Uterus (tissue), 4 donors: ENCODE results near the gene CHD3. TPM values are rescaled to one million over a fixed set of nuclear protein-coding genes. Genes with fewer than 3 reads are reported as not detected.

Experiments
- DNase-seq, 2 donors: peaks; one replicate each; pipeline ENCODE4 v3.0.0-alpha.2; 2019 to 2020
- H3K27ac ChIP-seq, 2 donors: fragments of 200-600 bp; sonication (generic); 1 replicate in 1 of 2; 2 replicates in 1 of 2; pipeline ENCODE4 v1.5.1; 2016 to 2018
- H3K27me3 ChIP-seq, 2 donors: fragments of 200-600 bp; sonication (generic); one replicate each; pipeline ENCODE4 v1.5.1; 2018 to 2019; ENCODE audit warnings: control low read depth in 1 of 2
- H3K36me3 ChIP-seq, 2 donors: fragments of 200-600 bp; sonication (generic); one replicate each; pipeline ENCODE4 v1.5.1; 2019; ENCODE audit warnings: control low read depth in 1 of 2
- H3K4me1 ChIP-seq, 2 donors: fragments of 200-600 bp; sonication (generic); one replicate each; pipeline ENCODE4 v1.5.1; 2018 to 2019; ENCODE audit warnings: control low read depth in 1 of 2
- H3K4me3 ChIP-seq, 2 donors: fragments of 200-600 bp; sonication (generic); 1 replicate in 1 of 2; 2 replicates in 1 of 2; pipeline ENCODE4 v1.5.1; 2018 to 2019; ENCODE audit warnings: mild to moderate bottlenecking in 1 of 2
- H3K9me3 ChIP-seq, 2 donors: fragments of 200-600 bp; sonication (generic); one replicate each; pipeline ENCODE4 v1.5.1; 2019; ENCODE audit warnings: control low read depth in 1 of 2
- POLR2A ChIP-seq, 2 donors: fragments of 450-650 bp; IDR thresholded peaks; one replicate each; pipeline ENCODE4 v1.6.1; 2016; ENCODE audit warnings: antibody characterized with exemption in 2 of 2, mild to moderate bottlenecking in 1 of 2, moderate library complexity in 1 of 2
- intact Hi-C: fragments of 100-400 bp; cut with DNase I; formaldehyde crosslinking; loops from one replicate; pipeline ENCODE4 v1.15.1; 2023; ENCODE audit warnings: low total_unique reads
- total RNA-seq, 4 donors: library from RNA; depleted of rRNA in 3 of 4; stranded (reverse); fragments of >200 nt in 3 of 4; gene quantifications; one replicate each; pipeline versions ENCODE4 v1.1.0 to v1.2.4, GENCODE V29; 2014 to 2023
- TF ChIP-seq, protein P1 (sequence below), 4 experiments: fragments of 200-600 bp in 2 of 4; fragments of 450-650 bp in 2 of 4; sonication (generic) in 2 of 4; IDR thresholded peaks; one replicate each; pipeline ENCODE4 v1.5.1; 2016 to 2019; ENCODE audit warnings: antibody characterized with exemption in 4 of 4, mild to moderate bottlenecking in 2 of 4, moderate library complexity in 1 of 4
- donor health status: DM: yes; HTN: yes; CAD: no.

The CHD3 gene
- total RNA-seq, 4 donors from 2014 or later = 81.0 to 165 (median 133) TPM

DNA sequence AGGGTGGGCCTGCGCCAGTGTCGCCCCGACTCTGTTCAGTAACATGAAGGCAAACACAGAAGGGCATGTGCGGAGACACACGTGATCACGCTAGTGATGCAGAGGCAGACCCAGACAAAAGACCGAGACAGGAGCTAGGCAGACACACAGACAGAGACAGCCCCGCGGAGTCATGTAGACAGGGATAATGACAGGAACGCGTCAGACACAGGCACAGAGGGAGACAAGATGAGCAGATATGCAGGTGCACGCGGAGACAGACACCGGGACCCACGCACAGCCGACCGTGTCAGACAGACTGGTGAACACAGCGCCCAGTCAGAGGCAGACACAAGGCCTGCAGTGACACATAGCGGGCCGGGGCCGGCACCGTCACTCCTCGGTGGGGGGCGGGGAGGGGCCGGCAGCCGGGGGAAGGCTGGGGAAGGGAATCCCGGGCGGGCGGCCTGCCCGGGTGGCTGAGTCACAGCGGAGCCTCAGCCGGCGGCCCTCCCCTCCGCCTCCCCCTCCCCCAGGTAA, 47.1 kb upstream of the CHD3 start:
- peak overlapping the region; percentile 95 to 99 for H3K27ac ChIP-seq
- H3K4me1 ChIP-seq = peaks cover 12 to 17% of the 10 kb centered on the region in 2 donors
- no peaks in the 10 kb centered on the region for H3K36me3 ChIP-seq
- DNase-seq = peak; percentile 93 to 94
- no peaks in the 10 kb centered on the region for H3K27me3 ChIP-seq
- H3K4me3 ChIP-seq = peak overlapping the region; percentile 65 to 88
- TF ChIP-seq, protein P1, sequence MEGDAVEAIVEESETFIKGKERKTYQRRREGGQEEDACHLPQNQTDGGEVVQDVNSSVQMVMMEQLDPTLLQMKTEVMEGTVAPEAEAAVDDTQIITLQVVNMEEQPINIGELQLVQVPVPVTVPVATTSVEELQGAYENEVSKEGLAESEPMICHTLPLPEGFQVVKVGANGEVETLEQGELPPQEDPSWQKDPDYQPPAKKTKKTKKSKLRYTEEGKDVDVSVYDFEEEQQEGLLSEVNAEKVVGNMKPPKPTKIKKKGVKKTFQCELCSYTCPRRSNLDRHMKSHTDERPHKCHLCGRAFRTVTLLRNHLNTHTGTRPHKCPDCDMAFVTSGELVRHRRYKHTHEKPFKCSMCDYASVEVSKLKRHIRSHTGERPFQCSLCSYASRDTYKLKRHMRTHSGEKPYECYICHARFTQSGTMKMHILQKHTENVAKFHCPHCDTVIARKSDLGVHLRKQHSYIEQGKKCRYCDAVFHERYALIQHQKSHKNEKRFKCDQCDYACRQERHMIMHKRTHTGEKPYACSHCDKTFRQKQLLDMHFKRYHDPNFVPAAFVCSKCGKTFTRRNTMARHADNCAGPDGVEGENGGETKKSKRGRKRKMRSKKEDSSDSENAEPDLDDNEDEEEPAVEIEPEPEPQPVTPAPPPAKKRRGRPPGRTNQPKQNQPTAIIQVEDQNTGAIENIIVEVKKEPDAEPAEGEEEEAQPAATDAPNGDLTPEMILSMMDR (IDR thresholded peaks at IDR 0.05) = peak in 2 of 4 experiments; percentile 13 to 30
- TF ChIP-seq POLR2A (IDR thresholded peaks at IDR 0.05) = no peak
- intact Hi-C loops = no loop called here
- H3K9me3 ChIP-seq = no peaks in the 10 kb centered on the region

DNA sequence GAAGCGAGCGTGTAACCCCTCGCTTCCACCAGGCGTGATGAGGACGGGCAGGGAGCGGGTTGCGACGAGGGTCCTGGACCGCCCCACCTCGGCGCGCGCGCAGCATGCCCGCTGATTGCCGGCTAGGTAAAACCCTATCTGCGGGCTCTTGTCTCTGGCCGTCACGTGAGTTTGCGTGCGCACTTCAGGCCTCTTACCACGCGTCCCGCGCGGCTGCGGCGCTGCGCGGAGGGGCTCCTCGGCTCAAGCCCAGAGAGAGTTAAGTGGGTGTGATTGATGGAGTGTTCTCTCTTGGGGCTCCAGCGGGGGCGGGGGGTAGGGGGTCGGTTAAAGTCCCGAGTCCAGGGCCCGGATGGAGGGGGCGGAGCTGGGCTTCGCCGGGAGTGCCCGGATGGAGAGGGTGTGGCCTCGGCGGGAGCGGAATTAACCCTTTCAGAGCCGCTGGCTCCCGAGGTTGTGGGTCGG, 46.6 kb upstream of the CHD3 start:
- DNase-seq = peak; percentile 92 to 93
- Histone ChIP-seq H3K27ac (peak overlapping the region; percentile 95 to 99), H3K4me1 (peaks cover 11 to 15% of the 10 kb centered on the region in 2 donors), H3K9me3 (no peaks in the 10 kb centered on the region), H3K4me3 (peak overlapping the region; percentile 65 to 88), H3K36me3 (no peaks in the 10 kb centered on the region), H3K27me3 (no peaks in the 10 kb centered on the region)
- intact Hi-C loops = no loop called here
- TF ChIP-seq, protein P1 (IDR thresholded peaks at IDR 0.05) = peak in 1 of 4 experiments; percentile 57
- peak in 1 of 2 donors; percentile 37 for TF ChIP-seq POLR2A (IDR thresholded peaks at IDR 0.05)

DNA sequence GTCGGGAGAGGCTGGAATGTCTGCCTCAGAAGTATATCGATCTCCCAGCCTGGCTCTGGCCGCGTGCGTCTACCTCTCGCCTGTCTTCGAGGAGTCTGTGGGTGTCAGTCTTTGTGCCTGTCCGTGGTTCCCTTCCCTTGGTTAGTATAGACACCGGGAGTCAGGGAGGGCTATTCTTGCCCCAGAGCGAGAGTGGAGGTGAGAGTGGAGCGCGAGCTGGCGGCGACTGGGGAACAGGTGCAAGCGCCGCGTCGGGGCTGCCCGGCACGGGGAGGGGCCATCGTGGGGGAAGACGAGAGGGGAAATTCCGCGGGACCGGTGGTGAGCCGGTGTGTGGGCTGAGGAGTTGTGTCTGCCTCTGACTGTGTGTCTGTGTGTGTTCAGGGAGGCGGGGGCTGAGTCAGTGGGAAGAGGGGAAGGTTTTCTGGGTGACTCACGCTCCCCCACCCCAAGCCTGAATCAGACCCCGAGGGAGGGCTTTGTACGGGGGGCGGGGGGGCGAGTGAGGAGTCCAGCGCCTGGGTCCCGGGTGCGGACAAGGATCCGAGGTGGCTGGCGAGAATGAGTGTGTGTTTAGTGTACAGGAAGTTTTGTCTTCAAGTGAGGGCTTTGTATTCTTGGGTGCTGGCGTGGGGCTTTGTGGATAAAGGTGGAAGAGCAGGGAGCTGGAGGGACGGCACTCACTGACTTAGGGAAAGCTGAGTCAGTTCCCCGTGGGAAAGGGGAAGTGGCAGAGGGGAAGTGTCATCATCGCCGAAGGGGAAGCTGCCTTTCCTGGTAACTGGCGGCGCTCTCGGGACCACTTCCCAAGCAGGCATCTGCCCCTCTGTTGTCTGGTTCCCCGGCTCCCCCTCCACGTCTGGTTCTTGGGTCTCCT, 46.0 kb upstream of the CHD3 start:
- intact Hi-C loops = no loop called here
- H3K27ac ChIP-seq = peak overlapping the region; percentile 95 to 99
- peak; percentile 43 to 63 for TF ChIP-seq POLR2A (IDR thresholded peaks at IDR 0.05)
- TF ChIP-seq, protein P1 (IDR thresholded peaks at IDR 0.05) = no peak
- H3K4me3 ChIP-seq = peak overlapping the region; percentile 65 to 88
- H3K27me3 ChIP-seq = no peaks in the 10 kb centered on the region
- no peaks in the 10 kb centered on the region for H3K9me3 ChIP-seq
- DNase-seq = peak; percentile 78 to 85
- peaks cover 4 to 13% of the 10 kb centered on the region in 2 donors for H3K4me1 ChIP-seq
- H3K36me3 ChIP-seq = no peaks in the 10 kb centered on the region

DNA sequence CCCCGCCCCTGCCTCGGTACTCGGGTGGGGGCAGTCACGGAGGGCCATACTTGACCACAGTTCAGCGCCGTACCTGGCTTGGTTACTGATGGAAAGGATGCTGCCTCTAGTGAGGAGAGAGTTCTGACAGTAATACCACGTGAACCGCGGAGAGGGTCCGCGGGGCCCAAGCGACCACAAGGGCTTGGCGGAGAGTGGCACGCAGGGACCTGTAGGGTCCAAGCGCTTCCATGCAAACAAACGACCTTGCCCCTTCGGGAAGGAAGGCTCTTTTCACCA, 45.4 kb upstream of the CHD3 start:
- intact Hi-C loops = no loop called here
- TF ChIP-seq, protein P1 (IDR thresholded peaks at IDR 0.05) = no peak
- no peak for TF ChIP-seq POLR2A (IDR thresholded peaks at IDR 0.05)
- no peak for DNase-seq
- H3K9me3 ChIP-seq = no peaks in the 10 kb centered on the region
- H3K36me3 ChIP-seq = no peaks in the 10 kb centered on the region
- peak overlapping the region; percentile 95 to 99 for H3K27ac ChIP-seq
- no peaks in the 10 kb centered on the region for H3K27me3 ChIP-seq
- H3K4me1 ChIP-seq = peaks cover 4 to 13% of the 10 kb centered on the region in 2 donors
- H3K4me3 ChIP-seq = peak overlapping the region; percentile 65 to 88
